Transverse colon (tissue), 4 donors: ENCODE measurements around the gene OR2J3. TPM values are rescaled to one million over a fixed set of nuclear protein-coding genes. Genes with fewer than 3 reads are reported as not detected.

Experiments used
- DNase-seq: peaks from one replicate; pipeline ENCODE4 v3.0.0-alpha.2; 2019
- H3K27ac ChIP-seq, 4 donors: fragments of 200-600 bp; sonication (generic); 2 replicates each; pipeline ENCODE4 v1.5.1; 2016 to 2018; ENCODE audit warnings: inconsistent platforms in 4 of 4
- H3K27me3 ChIP-seq: fragments of 200-600 bp; sonication (generic); 2 replicates; pipeline ENCODE4 v1.5.1; 2017; ENCODE audit warnings: inconsistent platforms
- H3K36me3 ChIP-seq, 4 donors: fragments of 200-600 bp; sonication (generic); 2 replicates each; pipeline ENCODE4 v1.5.1; 2017 to 2019; ENCODE audit warnings: inconsistent platforms in 4 of 4
- H3K4me1 ChIP-seq, 4 donors: fragments of 200-600 bp; sonication (generic); 2 replicates each; pipeline ENCODE4 v1.5.1; 2017 to 2020; ENCODE audit warnings: inconsistent platforms in 4 of 4
- H3K4me3 ChIP-seq, 4 donors: fragments of 200-600 bp; sonication (generic); 1 replicate in 1 of 4; 2 replicates in 3 of 4; pipeline versions ENCODE4 v1.5.1 to v1.6.1; 2017 to 2019; ENCODE audit warnings: inconsistent platforms in 4 of 4
- H3K9me3 ChIP-seq, 2 donors: fragments of 200-600 bp; sonication (generic); 2 replicates each; pipeline ENCODE4 v1.5.1; 2017 to 2019; ENCODE audit warnings: inconsistent platforms in 2 of 2
- EP300 ChIP-seq: sonication (generic); formaldehyde crosslinking; IDR thresholded peaks from one replicate; pipeline ENCODE4 v1.6.1; 2017; ENCODE audit warnings: antibody characterized with exemption, low read depth
- POLR2A ChIP-seq: fragments of 450-650 bp; IDR thresholded peaks from one replicate; pipeline ENCODE4 v1.6.1; 2016; ENCODE audit warnings: antibody characterized with exemption, mild to moderate bottlenecking, moderate library complexity
- POLR2AphosphoS5 ChIP-seq, 3 donors: sonication (generic); formaldehyde crosslinking; IDR thresholded peaks; one replicate each; pipeline ENCODE4 v1.6.1; 2016; ENCODE audit warnings: antibody characterized with exemption in 3 of 3
- WGBS, 2 donors: methylation state at CpG; one replicate each; pipeline ENCODE4 v1.1.5; 2018; ENCODE audit warnings: low coverage in 1 of 2; 5-methylcytosine and 5-hydroxymethylcytosine counted together
- in situ Hi-C, 4 donors: fragments of 200-750 bp; cut with MboI; loops; one replicate each; pipeline versions ENCODE4 v1.15.0 to v1.15.1; 2017; ENCODE audit warnings: low sequenced_read_pairs in 3 of 4, low pct_ligation_motif_present in 1 of 4, low pct_unique_long_range_greater_than_20kb in 1 of 4
- intact Hi-C: fragments of 100-400 bp; cut with DNase I; formaldehyde crosslinking; loops from one replicate; pipeline ENCODE4 v1.15.1; 2023; ENCODE audit warnings: low total_unique reads
- total RNA-seq, 4 donors: library from RNA; depleted of rRNA; stranded (reverse); fragments of >200 nt; gene quantifications; one replicate each; pipeline ENCODE4 v1.1.0, GENCODE V29; 2016
- TF ChIP-seq, protein P1 (sequence below), 5 experiments: fragments of 200-600 bp in 3 of 5; fragments of 450-650 bp in 2 of 5; sonication (generic) in 3 of 5; IDR thresholded peaks; 1 replicate in 2 of 5; 2 replicates in 3 of 5; pipeline ENCODE4 v1.5.1; 2016 to 2017; ENCODE audit warnings: antibody characterized with exemption in 5 of 5, inconsistent platforms in 3 of 5, mild to moderate bottlenecking in 2 of 5, moderate library complexity in 1 of 5

Gene OR2J3
- total RNA-seq, 4 donors from 2014 or later: not detected

DNA sequence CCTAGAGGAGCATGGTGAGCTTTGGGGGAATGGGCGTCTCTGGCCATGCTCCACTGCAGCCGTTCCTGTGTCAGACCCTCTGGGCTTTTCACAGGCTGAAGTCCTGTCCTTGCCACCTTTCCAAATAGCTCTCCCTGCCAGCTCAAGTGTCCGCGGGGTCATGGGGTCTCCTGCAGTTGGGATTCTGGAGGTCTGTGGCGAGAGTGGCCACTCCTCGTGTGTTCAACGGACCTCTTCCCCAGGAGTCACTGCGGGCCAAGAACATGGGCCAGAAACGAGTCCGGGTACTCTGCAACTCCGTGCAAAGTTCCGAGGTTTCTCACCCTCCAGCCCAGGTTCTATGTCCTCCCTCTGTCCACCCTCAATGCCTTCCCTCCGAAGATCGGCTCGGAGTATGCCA, 25.4 kb upstream of the OR2J3 start:
- no peak for DNase-seq
- Histone ChIP-seq H3K27me3 (no peaks in the 10 kb centered on the region), H3K27ac (no peak overlapping the region), H3K36me3 (no peaks in the 10 kb centered on the region), H3K4me3 (no peak overlapping the region), H3K4me1 (no peaks in the 10 kb centered on the region), H3K9me3 (no peaks in the 10 kb centered on the region)
- in situ Hi-C loops: no loop called here
- intact Hi-C loops: no loop called here
- TF ChIP-seq POLR2A (no peak), POLR2AphosphoS5 (IDR thresholded peaks at IDR 0.05) (no peak), EP300 (no peak)
- TF ChIP-seq, protein P1, sequence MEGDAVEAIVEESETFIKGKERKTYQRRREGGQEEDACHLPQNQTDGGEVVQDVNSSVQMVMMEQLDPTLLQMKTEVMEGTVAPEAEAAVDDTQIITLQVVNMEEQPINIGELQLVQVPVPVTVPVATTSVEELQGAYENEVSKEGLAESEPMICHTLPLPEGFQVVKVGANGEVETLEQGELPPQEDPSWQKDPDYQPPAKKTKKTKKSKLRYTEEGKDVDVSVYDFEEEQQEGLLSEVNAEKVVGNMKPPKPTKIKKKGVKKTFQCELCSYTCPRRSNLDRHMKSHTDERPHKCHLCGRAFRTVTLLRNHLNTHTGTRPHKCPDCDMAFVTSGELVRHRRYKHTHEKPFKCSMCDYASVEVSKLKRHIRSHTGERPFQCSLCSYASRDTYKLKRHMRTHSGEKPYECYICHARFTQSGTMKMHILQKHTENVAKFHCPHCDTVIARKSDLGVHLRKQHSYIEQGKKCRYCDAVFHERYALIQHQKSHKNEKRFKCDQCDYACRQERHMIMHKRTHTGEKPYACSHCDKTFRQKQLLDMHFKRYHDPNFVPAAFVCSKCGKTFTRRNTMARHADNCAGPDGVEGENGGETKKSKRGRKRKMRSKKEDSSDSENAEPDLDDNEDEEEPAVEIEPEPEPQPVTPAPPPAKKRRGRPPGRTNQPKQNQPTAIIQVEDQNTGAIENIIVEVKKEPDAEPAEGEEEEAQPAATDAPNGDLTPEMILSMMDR (IDR thresholded peaks at IDR 0.05): no peak
- WGBS, 2 donors: 87% methylated on average over 15 of the region's 15 CpGs; no CpG with 5 or more reads in 1 of the 2 donors

DNA sequence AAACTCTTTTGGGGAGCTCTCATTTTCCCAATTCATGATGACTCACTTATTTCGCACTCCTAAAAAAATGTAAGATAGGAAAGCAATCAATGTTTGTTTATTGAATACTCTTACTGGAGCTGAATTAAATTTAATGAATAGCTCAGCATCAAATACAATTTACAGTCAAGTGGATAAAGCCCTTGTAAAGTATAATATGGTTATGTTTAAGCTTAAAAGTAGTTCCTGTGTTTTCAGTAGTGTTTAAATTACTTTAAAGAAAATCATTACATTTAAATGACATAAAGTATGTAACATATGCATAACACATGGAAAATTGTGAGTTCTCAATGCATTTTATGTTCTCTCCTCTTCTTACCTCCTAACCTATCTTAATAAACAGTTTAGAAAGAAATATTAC, 20.6 kb upstream of the OR2J3 start, which contains the start of gene OR2B3:
Gene OR2B3 (minus strand): TSS at position 101 of the 400 bp plus-strand sequence. CDS start 65 bp downstream, at position 36.
- Histone ChIP-seq H3K4me1 (no peaks in the 10 kb centered on the region), H3K9me3 (no peaks in the 10 kb centered on the region), H3K36me3 (no peaks in the 10 kb centered on the region), H3K27ac (no peak within 1 kb of the TSS), H3K27me3 (peaks cover 4% of the 10 kb centered on the region), H3K4me3 (no peak within 1 kb of the TSS)
- in situ Hi-C loops: no loop called here
- intact Hi-C loops: no loop called here
- DNase-seq: no peak
- TF ChIP-seq POLR2AphosphoS5 (IDR thresholded peaks at IDR 0.05) (no peak), POLR2A (no peak), EP300 (no peak)
- TF ChIP-seq, protein P1 (IDR thresholded peaks at IDR 0.05): no peak
- WGBS, 2 donors: 74 to 83% methylated on average over 1 of the region's 1 CpG

DNA sequence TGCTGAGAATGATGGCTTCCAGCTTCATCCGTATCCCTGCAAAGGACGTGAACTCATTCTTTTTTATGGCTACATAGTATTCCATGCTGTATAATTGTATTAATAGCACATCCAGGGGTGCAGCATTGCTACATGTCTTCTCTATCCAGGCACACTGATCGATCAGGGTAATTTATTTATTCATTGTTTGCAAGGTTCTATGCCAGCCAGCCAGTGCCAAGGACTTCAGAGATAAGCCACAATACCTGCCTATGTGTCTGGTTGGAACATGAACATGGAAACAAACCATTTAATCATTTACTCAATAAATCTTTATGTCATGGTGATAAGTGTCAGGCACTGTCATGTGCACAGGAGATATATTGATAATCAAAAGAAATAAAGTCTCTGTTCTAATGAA, 14.9 kb upstream of the OR2J3 start:
- Histone ChIP-seq H3K4me1 (no peaks in the 10 kb centered on the region), H3K36me3 (no peaks in the 10 kb centered on the region), H3K4me3 (no peak overlapping the region), H3K27me3 (peaks cover 4% of the 10 kb centered on the region), H3K27ac (no peak overlapping the region), H3K9me3 (no peaks in the 10 kb centered on the region)
- in situ Hi-C loops: no loop called here
- no peak for TF ChIP-seq POLR2A
- no peak for TF ChIP-seq EP300
- TF ChIP-seq, protein P1 (IDR thresholded peaks at IDR 0.05): no peak
- no peak for TF ChIP-seq POLR2AphosphoS5 (IDR thresholded peaks at IDR 0.05)
- WGBS, 2 donors: 75% methylated on average over 3 of the region's 3 CpGs
- intact Hi-C loops: no loop called here
- no peak for DNase-seq

DNA sequence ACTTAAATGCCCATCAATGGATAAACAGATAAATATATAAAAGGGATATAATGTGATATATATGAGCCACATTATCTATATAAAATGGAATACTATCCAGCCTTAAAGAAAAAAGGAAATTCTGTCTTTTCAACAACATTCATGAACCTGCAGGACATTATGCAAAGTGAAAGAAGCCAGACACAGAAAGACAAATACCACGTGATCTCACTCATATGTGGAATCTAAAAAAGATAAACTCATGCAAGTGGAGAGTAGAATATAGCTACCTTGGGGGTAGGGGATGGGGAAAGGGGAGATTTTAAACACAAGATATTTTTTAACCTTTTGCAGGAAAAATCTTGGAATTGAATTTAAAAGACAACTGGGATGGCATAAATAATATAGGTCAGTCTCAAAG, 10.1 kb upstream of the OR2J3 start:
- Histone ChIP-seq H3K4me3 (no peak overlapping the region), H3K4me1 (no peaks in the 10 kb centered on the region), H3K27me3 (no peaks in the 10 kb centered on the region), H3K36me3 (no peaks in the 10 kb centered on the region), H3K27ac (no peak overlapping the region), H3K9me3 (no peaks in the 10 kb centered on the region)
- no peak for DNase-seq
- in situ Hi-C loops (no loop called here), intact Hi-C loops (no loop called here)
- 42 to 53% methylated on average over 1 of the region's 1 CpG for WGBS, 2 donors
- TF ChIP-seq POLR2AphosphoS5 (IDR thresholded peaks at IDR 0.05) (no peak), EP300 (no peak), POLR2A (no peak)
- TF ChIP-seq, protein P1 (IDR thresholded peaks at IDR 0.05): no peak
